Lung (tissue), 12 donors: Measurements from ENCODE around the gene IER3. TPM values are rescaled to one million over a fixed set of nuclear protein-coding genes. Genes with fewer than 3 reads are reported as not detected.

Experiments used
- ATAC-seq: fragments of 200-7000 bp; cut with Tn5 transposase; one replicate; pipeline ENCODE4 v1.9.1; 2020; ENCODE audit warnings: moderate number of reproducible peaks; ENCODE audit not compliant: insufficient read depth, low FRiP score
- DNase-seq, 3 donors: peaks; one replicate each; pipeline ENCODE4 v3.0.0-alpha.2; 2013 to 2017
- H3K27ac ChIP-seq, 2 donors: one replicate each; pipeline ENCODE4 v1.5.1; 2013; ENCODE audit warnings: mild to moderate bottlenecking in 2 of 2, moderate library complexity in 2 of 2, control low read depth in 1 of 2, inconsistent platforms in 1 of 2, low read depth in 1 of 2, low read length in 1 of 2
- H3K27me3 ChIP-seq, 3 donors: one replicate each; pipeline ENCODE4 v1.5.1; 2013; ENCODE audit warnings: low read length in 2 of 3; ENCODE audit not compliant: control insufficient read depth in 3 of 3, insufficient read depth in 3 of 3
- H3K36me3 ChIP-seq, 4 donors: one replicate each; pipeline ENCODE4 v1.5.1; 2013; ENCODE audit warnings: low read length in 4 of 4, mild to moderate bottlenecking in 1 of 4, moderate library complexity in 1 of 4; ENCODE audit not compliant: control insufficient read depth in 4 of 4, insufficient read depth in 4 of 4
- H3K4me1 ChIP-seq, 5 donors: one replicate each; pipeline ENCODE4 v1.5.1; 2013; ENCODE audit warnings: low read length in 5 of 5, mild to moderate bottlenecking in 2 of 5, moderate library complexity in 1 of 5; ENCODE audit not compliant: control insufficient read depth in 5 of 5, insufficient read depth in 5 of 5
- H3K4me3 ChIP-seq: one replicate; pipeline ENCODE4 v1.5.1; 2013; ENCODE audit warnings: mild to moderate bottlenecking, control low read depth, moderate library complexity
- H3K9ac ChIP-seq, 2 donors: one replicate each; pipeline ENCODE4 v1.5.1; 2013; ENCODE audit warnings: low read length in 2 of 2, control low read depth in 1 of 2; ENCODE audit not compliant: insufficient read depth in 1 of 2
- H3K9me3 ChIP-seq, 4 donors: one replicate each; pipeline ENCODE4 v1.5.1; 2013; ENCODE audit warnings: low read length in 3 of 4, mild to moderate bottlenecking in 1 of 4, moderate library complexity in 1 of 4; ENCODE audit not compliant: control insufficient read depth in 4 of 4, insufficient read depth in 3 of 4
- CTCF ChIP-seq: IDR thresholded peaks from 2 replicates; pipeline ENCODE4 v1.5.1; 2012; ENCODE audit warnings: mild to moderate bottlenecking; ENCODE audit errors: control extremely low read depth, extremely low read depth
- WGBS, 2 donors: extraction: QIAGEN DNeasy Blood & Tissue Kit; methylation state at CpG; one replicate each; pipeline ENCODE4 v1.1.7; 2013; 5-methylcytosine and 5-hydroxymethylcytosine counted together
- polyA plus RNA-seq, 2 donors: library from polyadenylated mRNA; stranded (reverse); fragments of 200-250 nt; gene quantifications; one replicate each; pipeline ENCODE4 v1.2.1, GENCODE V29; 2013
- total RNA-seq, 2 donors: library from RNA; depleted of rRNA in 1 of 2; stranded (reverse); fragments of >200 nt in 1 of 2; gene quantifications; one replicate each; pipeline ENCODE4 v1.2.1, GENCODE V29; 2014 to 2021
- donor health status: control.
- donor health status: control.
- donor health status: Bipolar disorder and iron deficiency.
- donor health status: healthy.
- donor health status: DM: yes; HTN: yes; CAD: no.

Gene IER3
- total and polyA plus RNA-seq, 4 donors: 16.7 to 302 (median 67.6) TPM

GRCh38 chr6:30763618-30764489 lies 19.5 kb upstream of the IER3 start:
- no peak overlapping the region for H3K4me3 ChIP-seq
- no peak for ATAC-seq

GRCh38 chr6:30763155-30763617 lies 18.8 kb upstream of the IER3 start:
- no peak for TF ChIP-seq CTCF
- no peak for ATAC-seq
- DNase-seq: no peak
- Histone ChIP-seq H3K4me3 (no peak overlapping the region), H3K36me3 (no peaks in the 10 kb centered on the region), H3K9ac (no peak overlapping the region), H3K27me3 (no peaks in the 10 kb centered on the region), H3K9me3 (no peaks in the 10 kb centered on the region), H3K4me1 (peaks cover 0 to 7% (median 4%) of the 10 kb centered on the region in 5 donors), H3K27ac (peak overlapping the region in 1 of 2 donors; percentile 26)
- 98 to 100% methylated on average over 1 of the region's 1 CpG for WGBS, 2 donors

More at GRCh38 chr6:30763618-30764489, 19.5 kb upstream of the IER3 start:
- DNase-seq: peak; percentile 43 to 70 (median 48)
- no peaks in the 10 kb centered on the region for H3K27me3 ChIP-seq
- H3K9ac ChIP-seq: no peak overlapping the region
- TF ChIP-seq CTCF: no peak
- H3K4me1 ChIP-seq: peaks cover 0 to 10% (median 5%) of the 10 kb centered on the region in 5 donors
- WGBS, 2 donors: 38 to 49% methylated on average over 8 of the region's 8 CpGs
- peak overlapping the region in 1 of 2 donors; percentile 26 for H3K27ac ChIP-seq
- H3K9me3 ChIP-seq: no peaks in the 10 kb centered on the region
- H3K36me3 ChIP-seq: no peaks in the 10 kb centered on the region

GRCh38 chr6:30761791-30762429 lies 17.6 kb upstream of the IER3 start:
- no peaks in the 10 kb centered on the region for H3K27me3 ChIP-seq
- H3K4me1 ChIP-seq: peaks cover 0 to 7% (median 4%) of the 10 kb centered on the region in 5 donors
- 93 to 95% methylated on average over 4 of the region's 4 CpGs for WGBS, 2 donors
- no peaks in the 10 kb centered on the region for H3K9me3 ChIP-seq
- H3K4me3 ChIP-seq: no peak overlapping the region
- no peak overlapping the region for H3K9ac ChIP-seq
- H3K36me3 ChIP-seq: no peaks in the 10 kb centered on the region
- no peak overlapping the region for H3K27ac ChIP-seq
- no peak for ATAC-seq
- TF ChIP-seq CTCF: no peak
- DNase-seq: no peak
